ENCODE measurements around the gene C15orf61.

The C15orf61 gene

DNA sequence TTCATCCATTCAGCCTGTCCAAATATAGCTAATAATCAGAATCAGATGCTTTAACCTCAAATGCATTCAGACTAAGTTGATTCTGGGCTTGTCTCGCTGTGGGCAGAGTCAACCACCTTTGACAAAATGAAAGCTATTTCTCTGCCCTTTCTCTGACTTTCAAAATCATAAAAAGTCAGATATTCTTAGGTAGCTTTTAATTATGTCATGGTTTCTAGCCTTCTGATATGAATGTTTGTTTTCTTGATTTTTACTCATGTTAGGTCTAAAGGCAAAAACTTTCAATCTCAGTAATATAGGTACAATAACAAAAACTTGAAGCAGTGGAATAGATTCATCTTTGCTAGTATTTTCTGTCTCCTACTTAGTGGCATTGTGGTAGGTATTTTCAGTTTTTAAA, 25.3 kb upstream of the C15orf61 start:
- TF ChIP-seq CTCF (IDR thresholded peaks at IDR 0.05; ENCODE audit: low read depth, low read length, missing control alignments), result no peak
- DNase-seq (ENCODE audit: low read depth), result no peak
- H3K4me3 ChIP-seq (ENCODE audit: low read depth, low read length), result no peak overlapping the region

DNA sequence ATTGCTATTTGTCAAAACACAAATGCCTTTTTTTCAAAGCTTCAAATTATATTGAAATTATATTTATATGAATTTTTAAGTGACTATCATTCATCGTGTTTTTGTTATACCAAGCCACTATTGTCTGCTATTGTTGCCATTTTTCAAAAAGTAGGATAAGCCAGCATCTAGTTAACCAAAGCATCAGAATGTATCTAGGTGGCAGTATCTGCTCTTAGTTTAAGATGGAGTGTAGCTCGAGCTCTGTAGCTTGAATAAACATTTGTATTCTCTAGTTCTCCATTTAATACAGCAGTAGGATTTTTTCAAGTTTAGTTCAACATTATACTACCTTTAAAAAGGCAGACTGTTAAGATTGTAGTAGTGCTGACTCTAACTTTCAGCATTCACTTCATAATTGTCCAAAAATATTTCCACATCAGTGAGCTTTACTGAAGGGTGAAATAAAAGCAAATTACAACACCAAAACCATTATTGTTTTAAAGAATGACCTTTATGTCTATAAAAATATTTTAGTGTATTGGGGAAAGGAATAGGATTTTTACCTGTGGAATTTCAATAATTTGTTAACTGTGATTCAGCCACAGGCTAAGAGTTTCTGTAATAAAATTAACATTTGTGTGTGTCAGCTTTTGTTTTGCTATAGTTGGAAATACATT, 19.6 kb upstream of the C15orf61 start:
- no peak overlapping the region for H3K4me3 ChIP-seq (ENCODE audit: low read depth, low read length)
- DNase-seq (ENCODE audit: low read depth), result no peak
- peak; percentile 19 for TF ChIP-seq CTCF (IDR thresholded peaks at IDR 0.05; ENCODE audit: low read depth, low read length, missing control alignments)

GRCh38 chr15:67501836-67502461, 19.0 kb upstream of the C15orf61 start:
- no peak for TF ChIP-seq CTCF (IDR thresholded peaks at IDR 0.05; ENCODE audit: low read depth, low read length, missing control alignments)
- no peak overlapping the region; the same call in 1 of the 2 replicates for H3K4me3 ChIP-seq (ENCODE audit: low read depth, low read length)
- no peak for DNase-seq (ENCODE audit: low read depth)

DNA sequence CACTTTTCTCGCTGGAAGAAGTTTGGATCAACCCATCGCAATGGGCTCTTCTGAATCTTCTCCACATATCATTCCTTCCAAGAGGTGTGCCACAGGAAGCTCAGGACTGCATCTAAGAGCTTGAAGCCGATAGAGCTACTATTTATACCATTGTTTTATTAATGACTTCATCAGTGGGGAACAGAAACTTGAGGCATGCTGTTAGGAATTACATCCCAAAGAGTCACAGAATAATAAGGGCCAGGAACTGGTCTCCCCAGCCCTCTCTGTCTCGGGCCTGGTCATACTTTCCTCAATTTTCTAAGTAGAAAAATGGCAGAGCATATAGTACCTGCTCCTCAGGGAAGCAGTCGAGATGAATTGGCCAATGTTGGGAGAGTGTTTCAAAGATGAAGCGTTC, 16.9 kb upstream of the C15orf61 start:
- no peak for DNase-seq (ENCODE audit: low read depth)
- TF ChIP-seq CTCF (IDR thresholded peaks at IDR 0.05; ENCODE audit: low read depth, low read length, missing control alignments), result no peak
- no peak overlapping the region for H3K4me3 ChIP-seq (ENCODE audit: low read depth, low read length)

DNA sequence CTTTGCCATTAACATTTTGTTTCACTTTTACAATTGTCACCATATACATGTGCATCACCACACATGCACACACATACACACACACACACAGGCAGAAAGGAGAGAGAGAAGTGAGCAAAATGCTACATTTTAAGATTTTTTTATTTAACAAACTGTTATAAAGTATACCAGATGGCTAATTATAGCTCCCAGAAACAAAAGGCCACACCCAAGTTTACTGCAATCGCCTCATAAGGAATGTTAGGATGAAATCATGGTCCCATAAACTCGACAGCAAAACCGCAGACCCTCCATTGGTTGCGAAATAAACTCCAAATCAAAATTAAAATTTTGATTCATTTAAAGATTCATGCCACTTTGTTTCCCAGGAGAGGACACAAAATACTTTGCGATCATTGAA, 16.1 kb upstream of the C15orf61 start:
- TF ChIP-seq CTCF (IDR thresholded peaks at IDR 0.05; ENCODE audit: low read depth, low read length, missing control alignments), result no peak
- no peak overlapping the region for H3K4me3 ChIP-seq (ENCODE audit: low read depth, low read length)
- DNase-seq (ENCODE audit: low read depth), result no peak

DNA sequence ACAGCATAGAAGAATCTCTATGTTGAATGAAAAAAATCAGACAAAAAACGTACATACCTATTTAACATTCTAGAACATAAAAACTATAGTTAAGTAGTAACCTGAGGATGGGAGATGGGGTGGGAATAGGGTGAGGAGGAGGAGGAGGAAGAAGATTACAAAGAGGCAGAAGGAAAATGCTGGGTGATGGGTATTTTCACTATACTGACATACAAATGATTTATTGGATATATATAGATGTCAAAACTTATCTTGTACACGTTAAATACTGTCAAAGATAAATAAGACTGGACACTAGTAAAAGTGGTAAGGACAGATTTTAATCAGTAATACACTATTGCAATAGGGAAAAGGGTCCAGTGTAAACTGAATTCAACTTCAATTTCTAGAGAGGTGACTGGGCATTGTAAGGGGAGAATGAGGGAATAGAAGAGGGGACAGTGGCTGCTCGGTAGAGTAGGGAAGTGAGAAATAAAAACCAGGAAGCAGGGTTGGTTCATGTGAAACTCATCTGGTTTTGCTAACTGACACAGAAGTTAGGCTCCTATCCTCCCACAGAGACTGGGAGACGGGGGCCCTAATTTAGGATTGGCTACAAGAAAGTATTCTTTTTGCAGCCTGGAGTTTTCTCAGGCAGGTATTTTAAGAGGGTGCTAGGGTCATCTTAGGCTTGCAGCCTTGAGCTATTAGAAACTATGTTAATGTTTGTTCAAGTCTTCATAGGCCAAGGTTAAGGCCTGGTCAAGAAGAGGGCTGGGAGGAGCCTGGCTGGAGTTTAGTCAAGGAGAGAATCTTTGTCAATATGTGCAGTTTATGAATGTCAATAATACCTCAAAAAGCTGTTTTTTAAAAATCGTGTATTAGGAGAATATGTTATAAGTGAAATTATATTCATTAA, 15.0 kb upstream of the C15orf61 start:
- no peak overlapping the region for H3K4me3 ChIP-seq (ENCODE audit: low read depth, low read length)
- no peak for DNase-seq (ENCODE audit: low read depth)
- no peak for TF ChIP-seq CTCF (IDR thresholded peaks at IDR 0.05; ENCODE audit: low read depth, low read length, missing control alignments)
